GM12878 (cell line): ENCODE measurements around the gene GRIK3. TPM values are rescaled to one million over a fixed set of nuclear protein-coding genes. Genes with fewer than 3 reads are reported as not detected.

Experiments
- ATAC-seq: fragments of 200-7000 bp; cut with Tn5 transposase; 3 replicates; pipeline ENCODE4 v1.9.1; 2020; ENCODE audit warnings: mild to moderate bottlenecking, moderate library complexity
- BruUV-seq: library from RNA; stranded (reverse); fragments of 400-500 nt; replicated peaks from 2 replicates; lab custom pipeline; 2021; lab: Mats Ljungman, UMichigan
- CTCF ChIA-PET: fragments of 300-600 bp; sonication (Branson Sonifier 250); formaldehyde crosslinking; extraction: SDS; loops from one replicate; lab custom pipeline; 2021; ENCODE audit warnings: inconsistent platforms; lab: Yijun Ruan, JAX
- POLR2A ChIA-PET: fragments of 350-600 bp; formaldehyde crosslinking; extraction: SDS; loops from one replicate; lab custom pipeline; 2021; ENCODE audit warnings: inconsistent platforms; lab: Charles Lee
- RAD21 ChIA-PET: fragments of 300-600 bp; sonication (Branson Sonifier 250); formaldehyde crosslinking; loops from one replicate; lab custom pipeline; 2023; ENCODE audit warnings: antibody characterized with exemption; ENCODE audit not compliant: unreplicated experiment; lab: Charles Lee
- SMC1A ChIA-PET: fragments of 300-600 bp; sonication (Branson Sonifier 250); formaldehyde crosslinking; loops from one replicate; lab custom pipeline; 2023; ENCODE audit not compliant: unreplicated experiment, uncharacterized antibody; lab: Charles Lee
- DNase-seq: peaks from one replicate; pipeline ENCODE4 v3.0.0-alpha.2; 2011; ENCODE audit warnings: low read depth, low spot score
- FAIRE-seq: peaks from 3 replicates; lab custom pipeline; 2011; peaks lifted over from hg19 to GRCh38; lab: Jason Lieb, UNC
- H2AFZ ChIP-seq: 2 replicates; pipeline ENCODE4 v1.6.0; 2011; ENCODE audit warnings: low read depth, low read length, control low read depth; ENCODE audit not compliant: control insufficient read depth
- H3K27ac ChIP-seq: 2 replicates; pipeline ENCODE4 v1.5.1; 2011; ENCODE audit warnings: control low read depth; ENCODE audit not compliant: control insufficient read depth, insufficient read depth
- H3K27me3 ChIP-seq, 2 experiments: replicated peaks in 1 of 2; 2 replicates each; pipeline versions ENCODE4 v1.6.0 to v1.6.1; 2011; ENCODE audit warnings: low read length in 1 of 2; ENCODE audit not compliant: control insufficient read depth in 2 of 2, insufficient read depth in 2 of 2
- H3K36me3 ChIP-seq, 2 experiments: 2 replicates each; pipeline ENCODE4 v1.5.1; 2011; ENCODE audit warnings: low read length in 1 of 2; ENCODE audit not compliant: control insufficient read depth in 2 of 2, insufficient read depth in 2 of 2
- H3K4me1 ChIP-seq: 2 replicates; pipeline ENCODE4 v1.6.1; 2011; ENCODE audit warnings: mild to moderate bottlenecking, low read length, moderate library complexity, mixed read lengths; ENCODE audit not compliant: control insufficient read depth, insufficient read depth
- H3K4me2 ChIP-seq: 2 replicates; pipeline ENCODE4 v1.6.0; 2011; ENCODE audit warnings: control low read depth; ENCODE audit not compliant: control insufficient read depth, insufficient read depth
- H3K4me3 ChIP-seq: fragments of 200-600 bp; sonication (generic); 2 replicates; pipeline ENCODE4 v1.5.1; 2016
- H3K79me2 ChIP-seq: 2 replicates; pipeline ENCODE4 v1.6.0; 2011; ENCODE audit warnings: low read length; ENCODE audit not compliant: control insufficient read depth, insufficient read depth
- H3K9ac ChIP-seq: 2 replicates; pipeline ENCODE4 v1.8.0; 2011; ENCODE audit warnings: low read length, control low read depth, mixed read lengths; ENCODE audit not compliant: control insufficient read depth, insufficient read depth
- H3K9me3 ChIP-seq: replicated peaks from 3 replicates; pipeline ENCODE4 v1.5.1; 2011; ENCODE audit warnings: mild to moderate bottlenecking, low read length; ENCODE audit not compliant: control insufficient read depth, insufficient read depth
- H4K20me1 ChIP-seq: 2 replicates; pipeline ENCODE4 v1.6.0; 2011; ENCODE audit not compliant: control insufficient read depth, insufficient read depth
- CEBPB ChIP-seq, 2 experiments: fragments of 150-350 bp in 1 of 2; IDR thresholded peaks; 2 replicates each; pipeline ENCODE4 v1.6.1; 2012 to 2014; ENCODE audit warnings: low read depth in 2 of 2, low read length in 2 of 2, borderline replicate concordance in 1 of 2, inconsistent platforms in 1 of 2
- CHD1 ChIP-seq: IDR thresholded peaks from 2 replicates; pipeline ENCODE4 v1.6.1; 2012; ENCODE audit warnings: low read depth, low read length, improper control_type of control experiment
- IRF5 ChIP-seq: fragments of 450-650 bp; IDR thresholded peaks from 2 replicates; pipeline ENCODE4 v1.6.1; 2017; ENCODE audit warnings: borderline replicate concordance
- MAX ChIP-seq: IDR thresholded peaks from 2 replicates; pipeline ENCODE4 v1.6.1; 2012; ENCODE audit warnings: low read depth, low read length, improper control_type of control experiment
- ZBTB11 ChIP-seq: fragments of 450-650 bp; formaldehyde crosslinking; IDR thresholded peaks from 2 replicates; pipeline ENCODE4 v1.5.0; 2022; ENCODE audit warnings: mild to moderate bottlenecking, missing genetic modification characterization
- ZNF622 ChIP-seq: fragments of 450-650 bp; IDR thresholded peaks from 2 replicates; pipeline ENCODE4 v1.6.1; 2017; ENCODE audit warnings: mild to moderate bottlenecking, inconsistent platforms
- WGBS: methylation state at CpG from one replicate; pipeline ENCODE4 v1.1.6; 2016; ENCODE audit warnings: low lambda C conversion rate; ENCODE audit not compliant: insufficient replicate concordance, insufficient coverage; ENCODE audit errors: missing lambda C conversion rate; 5-methylcytosine and 5-hydroxymethylcytosine counted together
- in situ Hi-C: fragments of 300-500 bp; cut with MboI; formaldehyde crosslinking; loops from 9 replicates; pipeline ENCODE4 v1.14.3; 2018; ENCODE audit warnings: mixed read lengths
- intact Hi-C: fragments of 100-400 bp; cut with micrococcal nuclease; formaldehyde crosslinking; loops from one replicate; pipeline ENCODE4 v1.14.2; 2022; ENCODE audit not compliant: unreplicated experiment
- polyA plus RNA-seq, 11 experiments: library from polyadenylated mRNA; depleted of rRNA in 4 of 11; unstranded in 6 of 11; stranded (reverse) in 5 of 11; fragments of >200 nt; fragmentation: Nextera tagmentation in 4 of 11; fragmentation: Illumina TruSeq in 1 of 11; extraction: Ambion mirVana in 4 of 11; extraction: Trizol in 1 of 11; gene quantifications; 1 replicate in 1 of 11; 2 replicates in 10 of 11; pipeline versions ENCODE4 v1.2.1 to v1.2.3, GENCODE V29; 2011 to 2016; ENCODE audit warnings: inconsistent platforms in 2 of 11, missing spikeins in 2 of 11, low read depth in 1 of 11
- total RNA-seq, 4 experiments: library from RNA; depleted of rRNA in 3 of 4; stranded (reverse); fragments of >200 nt in 3 of 4; fragmentation: Illumina TruSeq in 1 of 4; extraction: Trizol in 1 of 4; gene quantifications; 2 replicates each; pipeline versions ENCODE4 v1.2.1 to v1.2.3, GENCODE V29; 2013 to 2021
- TF ChIP-seq, protein P1 (sequence below): fragments of 450-650 bp; formaldehyde crosslinking; IDR thresholded peaks from 2 replicates; pipeline ENCODE4 v1.4.0; 2020; ENCODE audit warnings: mild to moderate bottlenecking, moderate library complexity

Gene GRIK3
- total and polyA plus RNA-seq, 10 of the 15 experiments (the other 5 are each of a cell fraction or from before 2014, with no cell fraction given), result not detected

GRCh38 chr1:36836196-36836883 lies 198.0 kb downstream of the GRIK3 start:
- ChIA-PET RAD21 (no interaction called here), SMC1A (no interaction called here), POLR2A (no interaction called here), CTCF (no interaction called here)
- H4K20me1 ChIP-seq, result no peaks in the 10 kb centered on the region; the same call in 1 of the 2 replicates
- no peak overlapping the region for H3K9ac ChIP-seq
- H3K4me2 ChIP-seq, result no peak overlapping the region
- FAIRE-seq (no peak), DNase-seq (no peak), ATAC-seq (no peak)
- BruUV-seq, result no TSS peak
- TF ChIP-seq ZBTB11, result no peak
- no peak overlapping the region for H3K4me3 ChIP-seq
- H2AFZ ChIP-seq, result no peak overlapping the region
- no peaks in the 10 kb centered on the region for H3K79me2 ChIP-seq
- peaks cover 0 to 2% of the 10 kb centered on the region in 2 experiments; a peak in 2 of 4 replicates for H3K27me3 ChIP-seq
- in situ Hi-C loops (no loop called here), intact Hi-C loops (no loop called here)
- no peaks in the 10 kb centered on the region for H3K36me3 ChIP-seq
- H3K9me3 ChIP-seq, result no peaks in the 10 kb centered on the region
- WGBS, result 11% methylated on average over 11 of the region's 11 CpGs
- no peaks in the 10 kb centered on the region for H3K4me1 ChIP-seq
- no peak overlapping the region for H3K27ac ChIP-seq

DNA sequence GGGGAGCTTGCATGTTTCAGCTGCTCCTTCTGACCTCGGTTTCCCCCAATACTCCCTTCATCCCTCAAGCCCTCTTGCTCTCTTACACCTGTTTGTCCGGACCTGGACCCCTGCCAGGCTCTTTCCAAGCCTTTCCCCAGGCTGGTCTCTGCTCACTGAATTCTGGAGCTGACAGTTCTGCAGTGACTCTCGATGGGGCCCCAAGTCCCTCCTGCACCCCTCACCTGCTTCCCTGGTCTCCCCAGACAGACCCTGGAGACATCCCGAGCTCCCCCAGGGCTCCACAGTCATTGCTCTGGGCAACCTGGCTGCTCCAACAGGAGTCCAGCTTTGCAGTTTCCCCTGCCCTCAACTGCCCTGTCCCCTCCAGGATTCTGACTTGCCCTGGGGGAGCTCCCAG lies 198.6 kb downstream of the GRIK3 start:
- intact Hi-C loops, result no loop called here
- ATAC-seq (no peak), FAIRE-seq (no peak)
- TF ChIP-seq, protein P1, sequence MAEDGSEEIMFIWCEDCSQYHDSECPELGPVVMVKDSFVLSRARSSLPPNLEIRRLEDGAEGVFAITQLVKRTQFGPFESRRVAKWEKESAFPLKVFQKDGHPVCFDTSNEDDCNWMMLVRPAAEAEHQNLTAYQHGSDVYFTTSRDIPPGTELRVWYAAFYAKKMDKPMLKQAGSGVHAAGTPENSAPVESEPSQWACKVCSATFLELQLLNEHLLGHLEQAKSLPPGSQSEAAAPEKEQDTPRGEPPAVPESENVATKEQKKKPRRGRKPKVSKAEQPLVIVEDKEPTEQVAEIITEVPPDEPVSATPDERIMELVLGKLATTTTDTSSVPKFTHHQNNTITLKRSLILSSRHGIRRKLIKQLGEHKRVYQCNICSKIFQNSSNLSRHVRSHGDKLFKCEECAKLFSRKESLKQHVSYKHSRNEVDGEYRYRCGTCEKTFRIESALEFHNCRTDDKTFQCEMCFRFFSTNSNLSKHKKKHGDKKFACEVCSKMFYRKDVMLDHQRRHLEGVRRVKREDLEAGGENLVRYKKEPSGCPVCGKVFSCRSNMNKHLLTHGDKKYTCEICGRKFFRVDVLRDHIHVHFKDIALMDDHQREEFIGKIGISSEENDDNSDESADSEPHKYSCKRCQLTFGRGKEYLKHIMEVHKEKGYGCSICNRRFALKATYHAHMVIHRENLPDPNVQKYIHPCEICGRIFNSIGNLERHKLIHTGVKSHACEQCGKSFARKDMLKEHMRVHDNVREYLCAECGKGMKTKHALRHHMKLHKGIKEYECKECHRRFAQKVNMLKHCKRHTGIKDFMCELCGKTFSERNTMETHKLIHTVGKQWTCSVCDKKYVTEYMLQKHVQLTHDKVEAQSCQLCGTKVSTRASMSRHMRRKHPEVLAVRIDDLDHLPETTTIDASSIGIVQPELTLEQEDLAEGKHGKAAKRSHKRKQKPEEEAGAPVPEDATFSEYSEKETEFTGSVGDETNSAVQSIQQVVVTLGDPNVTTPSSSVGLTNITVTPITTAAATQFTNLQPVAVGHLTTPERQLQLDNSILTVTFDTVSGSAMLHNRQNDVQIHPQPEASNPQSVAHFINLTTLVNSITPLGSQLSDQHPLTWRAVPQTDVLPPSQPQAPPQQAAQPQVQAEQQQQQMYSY (CRISPR knock-in tag), result no peak
- TF ChIP-seq MAX (no peak), CEBPB (IDR thresholded peaks at IDR 0.05; ENCODE audit: borderline replicate concordance in 1 of 2, low read depth in 2 of 2, low read length in 2 of 2) (no peak), ZNF622 (no peak), IRF5 (no peak), CHD1 (no peak)

More for the DNA sequence above, 198.6 kb downstream of the GRIK3 start:
- Histone ChIP-seq H2AFZ (no peak overlapping the region), H3K4me3 (no peak overlapping the region), H3K36me3 (no peaks in the 10 kb centered on the region), H3K4me1 (no peaks in the 10 kb centered on the region), H4K20me1 (no peaks in the 10 kb centered on the region; the same call in 1 of the 2 replicates), H3K27me3 (peaks cover 0 to 2% of the 10 kb centered on the region in 2 experiments; a peak in 2 of 4 replicates), H3K9me3 (no peaks in the 10 kb centered on the region), H3K9ac (no peak overlapping the region), H3K27ac (no peak overlapping the region), H3K4me2 (no peak overlapping the region), H3K79me2 (no peaks in the 10 kb centered on the region)
- in situ Hi-C loops, result no loop called here
- no TSS peak for BruUV-seq
- DNase-seq, result no peak
- CTCF ChIA-PET, result no interaction called here
- SMC1A ChIA-PET, result no interaction called here
- RAD21 ChIA-PET, result no interaction called here
- WGBS, result 5% methylated on average over 4 of the region's 4 CpGs
- POLR2A ChIA-PET, result no interaction called here
